NCI-H1105 (cell line): ENCODE data around the gene TMEM253.

Experiments used
- DNase-seq: peaks from one replicate; lab custom pipeline; 2025; lab: John Stamatoyannopoulos, UW

TMEM253 gene

DNA sequence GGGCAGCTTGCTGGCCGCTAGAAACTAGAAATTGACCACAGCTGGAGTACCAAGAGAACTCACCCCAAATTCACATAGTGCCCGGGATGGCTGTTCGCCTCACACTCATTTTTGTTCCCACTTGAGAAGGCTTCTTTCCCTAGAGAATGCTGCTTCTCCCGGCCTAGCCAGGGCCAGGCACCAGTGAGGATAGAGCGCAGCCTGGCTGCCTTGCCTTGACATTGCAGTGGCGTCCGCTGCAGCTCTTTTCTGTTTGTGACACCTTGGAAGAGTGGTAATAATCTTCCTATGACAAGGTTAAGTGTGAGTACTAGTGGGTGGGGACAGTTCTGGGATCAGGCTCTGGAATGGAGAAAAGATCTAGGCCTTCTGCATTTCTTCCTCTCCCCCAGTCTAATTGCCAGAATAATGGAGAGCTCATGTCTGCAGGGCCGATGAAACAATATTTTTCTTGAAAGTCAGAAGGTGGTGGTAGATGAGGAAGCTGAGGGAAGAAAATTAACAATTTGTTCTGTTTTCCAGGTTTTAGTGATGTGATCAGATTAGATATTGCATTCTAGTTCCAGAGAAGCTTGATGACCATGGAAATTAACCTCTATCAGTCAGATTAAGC, 3.7 kb downstream of the TMEM253 start:
- DNase-seq, result peak; percentile 74

DNA sequence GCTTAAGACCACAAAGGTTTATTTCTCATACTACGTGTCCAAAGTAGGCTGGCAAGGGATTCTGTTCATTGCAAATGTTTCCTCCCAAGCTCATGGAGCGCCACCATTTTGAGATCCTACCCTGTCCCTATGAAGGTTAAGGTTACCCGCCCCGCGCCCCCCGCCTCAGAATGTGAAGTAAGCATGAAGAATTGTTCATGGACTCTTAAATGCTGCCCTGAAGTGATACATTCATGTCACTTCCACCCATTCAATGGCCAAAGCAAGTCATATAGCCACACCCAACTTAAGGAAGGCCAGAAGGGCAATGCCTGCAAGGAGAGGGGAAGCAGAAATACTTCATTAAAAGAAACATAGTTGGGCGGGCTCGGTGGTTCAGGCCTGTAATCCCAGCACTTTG, 4.2 kb downstream of the TMEM253 start:
- DNase-seq, result no peak

GRCh38 chr14:21106176-21106497, 5.3 kb downstream of the TMEM253 start:
- DNase-seq, result no peak

DNA sequence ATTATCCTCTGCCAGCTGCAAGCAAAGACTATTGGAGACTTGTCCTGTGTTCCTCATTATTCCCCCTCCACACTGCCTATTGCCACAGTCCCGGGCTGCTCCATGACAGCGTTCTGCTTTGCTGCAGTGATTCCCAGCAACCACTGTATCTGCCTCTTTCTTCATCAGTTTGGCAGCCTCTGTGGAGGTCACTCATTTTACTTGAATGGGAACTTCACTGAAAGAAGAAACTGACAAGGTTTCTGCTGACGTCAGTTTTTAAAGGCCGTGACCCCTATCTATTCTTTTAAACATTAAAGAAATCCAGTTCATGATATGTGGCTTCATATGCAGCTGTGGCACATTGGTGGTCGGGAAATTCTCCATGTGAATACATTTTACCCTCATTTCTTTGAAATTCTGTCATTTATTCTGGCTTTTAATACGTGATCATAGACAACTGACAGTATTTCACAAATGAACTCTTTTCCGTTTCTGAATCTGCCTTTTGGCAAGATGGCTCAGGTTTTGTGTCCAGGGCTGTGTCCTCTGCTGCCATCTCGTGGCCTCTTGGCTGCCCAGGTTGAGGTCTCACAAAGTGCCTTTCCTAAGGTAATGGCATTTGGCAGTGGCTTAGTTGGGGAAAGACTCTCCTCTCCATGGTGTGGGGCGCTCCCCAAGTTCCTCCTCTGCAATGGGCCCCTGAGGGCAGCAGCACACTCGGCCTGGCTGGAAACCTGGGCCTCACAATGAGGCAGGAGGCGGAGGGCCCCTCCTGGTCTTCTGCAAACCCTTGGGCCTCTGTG, 5.8 kb downstream of the TMEM253 start:
- DNase-seq, result peak; percentile 71

DNA sequence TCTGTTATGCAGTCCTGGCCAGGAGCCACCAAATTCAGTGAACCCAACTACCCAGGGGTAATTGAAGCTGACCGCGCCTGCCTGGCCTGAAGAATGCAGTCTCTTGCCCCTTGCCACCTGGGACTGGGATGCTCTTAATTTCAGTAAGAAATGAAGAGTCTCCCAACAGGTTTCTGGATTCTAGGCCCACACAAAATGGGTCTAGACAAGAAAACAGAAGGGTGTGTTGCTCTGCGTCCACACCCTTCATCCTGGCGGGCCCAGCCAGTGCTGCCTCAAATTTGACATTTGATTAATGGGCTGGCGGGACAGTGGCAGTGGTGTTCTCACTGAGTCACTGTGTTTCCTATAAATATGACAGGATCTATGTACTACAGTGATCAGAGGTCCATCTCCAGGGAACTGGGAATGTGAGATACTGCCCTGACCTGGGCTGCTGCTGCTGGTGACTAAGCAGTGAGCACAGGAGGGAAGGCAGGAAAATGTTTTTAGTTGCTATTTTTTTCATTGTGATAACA, 6.5 kb downstream of the TMEM253 start:
- no peak for DNase-seq

- DNase-seq, result no peak
Measured at GRCh38 chr14:21108791-21109190, 7.9 kb downstream of the TMEM253 start.

DNA sequence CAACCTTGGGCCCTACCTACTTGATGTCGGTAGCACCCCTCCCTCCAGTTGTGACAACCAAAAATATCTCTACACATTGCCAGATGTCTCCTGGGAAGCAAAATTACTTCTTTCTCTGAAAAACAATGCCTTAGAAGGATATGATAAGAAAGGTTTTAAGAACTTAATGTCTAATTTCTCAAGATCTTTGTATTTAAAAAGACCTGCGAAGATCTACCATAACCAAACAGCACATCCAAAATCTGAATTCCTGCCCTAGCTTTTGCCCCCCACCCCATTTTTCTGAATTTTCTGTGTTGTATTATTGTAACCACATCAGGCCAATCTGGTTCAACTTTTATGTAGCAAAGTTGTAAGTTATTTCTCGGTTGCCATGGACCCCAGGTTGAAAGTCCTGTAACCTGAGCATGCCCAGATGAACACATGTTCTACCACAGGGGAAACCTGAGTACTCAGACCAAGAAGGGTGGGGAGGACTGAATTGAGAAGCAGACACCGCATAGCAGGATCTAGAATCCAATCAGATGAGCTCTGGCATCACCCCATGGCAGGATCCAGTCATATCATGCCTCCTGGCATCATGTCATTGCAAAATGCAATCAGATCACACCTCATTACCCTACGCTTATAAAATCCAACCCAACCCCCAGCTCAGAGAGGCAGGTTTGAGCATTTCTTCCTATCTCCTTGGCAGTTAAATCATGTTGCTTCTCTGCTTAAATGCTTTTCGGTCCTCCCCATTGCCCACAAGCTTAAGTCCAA, 8.7 kb downstream of the TMEM253 start:
- DNase-seq, result no peak

DNA sequence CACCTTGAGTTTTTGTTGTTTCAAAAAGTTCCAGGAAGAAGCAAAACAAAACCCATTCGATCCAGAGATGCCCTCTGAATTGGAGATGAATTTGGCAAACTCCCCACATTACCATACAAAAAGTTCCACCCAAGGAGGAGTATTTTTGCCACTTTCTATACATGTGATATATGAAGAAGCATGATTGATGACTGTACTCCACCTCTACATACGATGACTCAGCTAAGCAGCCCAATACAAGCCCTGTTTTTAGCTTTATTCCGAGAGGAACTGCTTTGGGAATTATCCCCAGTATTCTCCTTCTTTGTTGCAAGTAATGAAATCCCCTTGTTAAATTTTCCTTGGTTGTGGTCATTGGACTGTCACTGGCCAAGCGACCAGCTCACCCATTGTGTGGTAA, 11.4 kb downstream of the TMEM253 start:
- no peak for DNase-seq

DNA sequence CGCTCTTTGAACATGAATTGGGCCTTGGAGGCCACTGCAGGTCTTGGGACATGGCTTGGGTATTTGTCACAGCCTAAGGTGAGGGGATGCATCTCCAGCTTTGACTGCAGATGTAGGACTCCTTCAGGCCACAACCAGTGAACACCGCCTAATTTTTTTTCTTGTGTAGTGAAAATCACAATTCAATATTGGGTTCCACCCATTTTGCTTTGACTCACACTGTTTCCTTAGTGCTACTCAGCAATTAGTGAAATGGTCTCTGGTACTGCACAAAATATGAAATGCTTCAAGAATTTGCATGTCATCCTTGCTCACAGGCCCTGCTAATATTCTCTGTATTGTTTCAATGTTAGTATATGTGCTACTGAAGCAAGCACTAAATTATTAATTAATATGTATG, 12.5 kb downstream of the TMEM253 start:
- DNase-seq, result no peak

GRCh38 chr14:21118933-21119332, 18.1 kb downstream of the TMEM253 start:
- DNase-seq, result no peak

- DNase-seq, result no peak
Measured at GRCh38 chr14:21120686-21121085, 19.8 kb downstream of the TMEM253 start.

GRCh38 chr14:21121122-21121521, 20.3 kb downstream of the TMEM253 start:
- DNase-seq, result no peak

GRCh38 chr14:21123429-21123828, 22.6 kb downstream of the TMEM253 start:
- DNase-seq, result no peak

- no peak for DNase-seq
Measured at GRCh38 chr14:21133901-21134300, 33.0 kb downstream of the TMEM253 start.

- DNase-seq, result peak; percentile 17
Measured at GRCh38 chr14:21136024-21136423, 35.2 kb downstream of the TMEM253 start.

- DNase-seq, result no peak
Measured at GRCh38 chr14:21142357-21142756, 41.5 kb downstream of the TMEM253 start.

DNA sequence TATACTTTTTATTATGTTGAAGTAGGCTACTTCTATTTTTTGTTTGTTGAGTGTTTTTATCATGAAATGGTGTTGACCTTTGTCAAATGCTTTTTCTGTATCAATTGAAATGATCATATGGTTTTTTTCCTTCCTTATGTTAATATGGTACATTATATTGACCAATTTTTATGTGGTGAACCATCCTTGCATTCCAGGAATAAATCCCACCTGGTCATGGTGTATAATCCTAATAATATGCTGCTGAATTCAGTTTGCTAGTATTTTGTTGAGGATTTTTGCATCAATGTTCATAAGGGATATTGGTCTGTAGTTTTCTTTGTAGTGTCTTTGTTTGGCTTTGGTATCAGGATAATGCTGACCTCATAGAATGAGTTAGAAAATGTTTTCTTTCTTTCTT, 44.6 kb downstream of the TMEM253 start:
- DNase-seq, result no peak

DNA sequence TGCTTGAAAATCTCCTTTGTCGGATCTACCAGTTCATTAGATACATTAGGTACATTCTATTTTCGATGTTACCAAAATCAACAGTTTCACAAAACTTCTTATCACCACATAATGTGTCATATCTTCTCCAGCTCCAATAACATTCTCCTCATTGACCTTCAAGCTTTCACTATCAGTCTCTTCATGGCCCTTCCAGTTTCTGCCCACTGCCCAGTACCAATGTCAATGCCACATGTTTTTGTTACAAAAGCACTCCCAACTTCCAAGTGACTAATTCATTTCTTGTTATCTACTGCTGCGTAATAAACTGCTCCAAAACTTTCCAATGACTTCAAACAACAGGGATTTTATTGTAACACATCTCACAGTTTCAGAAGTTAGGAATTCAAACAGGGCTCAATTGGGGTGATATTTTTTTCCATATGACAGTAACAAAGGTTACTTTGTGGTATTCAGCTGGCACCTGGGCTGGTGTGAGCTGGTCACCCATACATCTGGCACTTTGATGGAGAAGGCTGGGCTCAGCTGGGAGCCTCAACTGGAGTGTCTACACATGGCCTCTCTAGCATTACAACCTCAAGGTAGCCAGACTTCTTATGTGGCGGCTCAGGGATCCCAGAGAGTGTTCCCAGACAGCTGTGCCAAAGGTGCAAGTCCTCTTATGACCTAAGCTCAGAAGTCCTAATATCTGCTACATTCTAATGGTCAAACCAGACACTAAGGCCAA, 48.9 kb downstream of the TMEM253 start:
- no peak for DNase-seq
